ENCODE results near the gene GNA15. TPM values are rescaled to one million over a fixed set of nuclear protein-coding genes. Genes with fewer than 3 reads are reported as not detected.

The GNA15 gene
- total and polyA plus RNA-seq, 2 donors (not counting 3 experiments of a cell fraction or from before 2014, with no cell fraction given), result 0.17 TPM; not detected in 1

DNA sequence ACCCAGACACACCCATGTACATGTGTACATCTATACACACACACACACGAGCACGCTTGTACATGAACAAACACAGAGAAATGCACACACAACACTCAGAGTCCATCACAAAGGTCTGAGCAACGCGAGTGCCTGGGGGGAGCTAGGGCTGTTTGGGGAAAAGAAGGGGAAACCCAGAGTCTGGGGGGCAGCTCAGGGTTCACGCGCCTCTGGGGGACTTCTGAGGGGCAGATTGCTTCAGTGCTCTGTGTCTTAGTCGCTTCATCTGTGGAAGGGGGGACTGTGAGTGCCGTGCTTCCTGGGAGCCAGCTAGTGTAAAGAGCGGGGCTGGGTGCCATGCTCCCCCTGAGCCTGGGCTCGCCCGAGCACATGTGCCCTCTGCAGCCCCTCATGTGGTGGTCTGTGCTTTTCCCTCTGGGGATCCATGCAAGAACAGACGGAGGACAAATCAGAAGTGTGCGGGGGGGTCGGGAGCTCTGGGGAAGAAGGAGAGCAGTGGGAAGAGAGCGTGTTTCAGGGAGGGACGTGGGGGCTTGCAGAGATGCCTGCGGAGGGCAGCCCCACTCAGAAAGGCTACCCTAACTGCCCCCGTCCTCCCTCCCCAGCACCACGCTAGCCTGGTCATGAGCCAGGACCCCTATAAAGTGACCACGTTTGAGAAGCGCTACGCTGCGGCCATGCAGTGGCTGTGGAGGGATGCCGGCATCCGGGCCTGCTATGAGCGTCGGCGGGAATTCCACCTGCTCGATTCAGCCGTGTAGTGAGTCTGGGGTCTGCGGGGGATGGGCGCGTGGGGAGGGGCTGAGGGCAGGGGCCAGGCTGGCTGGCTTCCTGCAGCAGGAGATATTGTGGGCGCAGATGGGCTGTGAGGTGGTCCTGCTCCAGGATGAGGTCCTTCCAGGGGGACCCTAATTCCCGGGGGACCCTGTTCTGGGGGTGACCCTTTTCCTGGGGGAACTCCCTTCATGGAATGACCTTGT lies 14.0 kb downstream of the GNA15 start:
- TF ChIP-seq JUN (IDR thresholded peaks at IDR 0.05; ENCODE audit: borderline replicate concordance, insufficient read depth, insufficient read length, low read depth) (no peak), MYC (IDR thresholded peaks at IDR 0.05; ENCODE audit: low read depth, low read length) (no peak), EZH2 (IDR thresholded peaks at IDR 0.05; ENCODE audit: borderline replicate concordance, low read depth, low read length, severe bottlenecking) (no peak), FOS (IDR thresholded peaks at IDR 0.05; ENCODE audit: borderline replicate concordance, insufficient read depth, low read length) (no peak), POLR2AphosphoS5 (IDR thresholded peaks at IDR 0.05; ENCODE audit: insufficient read depth, low read depth, low read length) (no peak), MAX (IDR thresholded peaks at IDR 0.05; ENCODE audit: insufficient read depth, insufficient read length) (no peak), POLR2A (IDR thresholded peaks at IDR 0.05; ENCODE audit: low read depth, low read length) (no peak)
- TF ChIP-seq, protein P1, sequence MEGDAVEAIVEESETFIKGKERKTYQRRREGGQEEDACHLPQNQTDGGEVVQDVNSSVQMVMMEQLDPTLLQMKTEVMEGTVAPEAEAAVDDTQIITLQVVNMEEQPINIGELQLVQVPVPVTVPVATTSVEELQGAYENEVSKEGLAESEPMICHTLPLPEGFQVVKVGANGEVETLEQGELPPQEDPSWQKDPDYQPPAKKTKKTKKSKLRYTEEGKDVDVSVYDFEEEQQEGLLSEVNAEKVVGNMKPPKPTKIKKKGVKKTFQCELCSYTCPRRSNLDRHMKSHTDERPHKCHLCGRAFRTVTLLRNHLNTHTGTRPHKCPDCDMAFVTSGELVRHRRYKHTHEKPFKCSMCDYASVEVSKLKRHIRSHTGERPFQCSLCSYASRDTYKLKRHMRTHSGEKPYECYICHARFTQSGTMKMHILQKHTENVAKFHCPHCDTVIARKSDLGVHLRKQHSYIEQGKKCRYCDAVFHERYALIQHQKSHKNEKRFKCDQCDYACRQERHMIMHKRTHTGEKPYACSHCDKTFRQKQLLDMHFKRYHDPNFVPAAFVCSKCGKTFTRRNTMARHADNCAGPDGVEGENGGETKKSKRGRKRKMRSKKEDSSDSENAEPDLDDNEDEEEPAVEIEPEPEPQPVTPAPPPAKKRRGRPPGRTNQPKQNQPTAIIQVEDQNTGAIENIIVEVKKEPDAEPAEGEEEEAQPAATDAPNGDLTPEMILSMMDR (IDR thresholded peaks at IDR 0.05; ENCODE audit: extremely low read depth in 1 of 2, insufficient read depth in 1 of 2, low read depth in 1 of 2, low read length in 2 of 2), result no peak
- Histone ChIP-seq H3K4me1 (ENCODE audit: control insufficient read depth, extremely low read depth, insufficient read depth, low read length) (peaks cover 6% of the 10 kb centered on the region), H3K27ac (ENCODE audit: insufficient read depth, low read depth, low read length) (no peak overlapping the region), H3K4me2 (ENCODE audit: insufficient read depth, low read length) (no peak overlapping the region), H3K4me3 (replicated peaks in 1 of 3; ENCODE audit: insufficient read depth in 1 of 3, low read depth in 1 of 3, low read length in 3 of 3) (no peak overlapping the region), H3K27me3 (ENCODE audit: control insufficient read depth in 2 of 2, insufficient read depth in 2 of 2, low read length in 2 of 2) (no peaks in the 10 kb centered on the region), H2AFZ (ENCODE audit: low read depth, low read length) (no peak overlapping the region), H3K9me1 (replicated peaks; ENCODE audit: control insufficient read depth, extremely low read depth, insufficient read depth, low read length) (no peaks in the 10 kb centered on the region), H3K9ac (replicated peaks; ENCODE audit: extremely low read depth, insufficient read depth, low read length) (no peak overlapping the region), H4K20me1 (replicated peaks; ENCODE audit: control insufficient read depth, extremely low read depth, insufficient read depth, low read length) (no peaks in the 10 kb centered on the region), H3K9me3 (replicated peaks; ENCODE audit: control insufficient read depth, insufficient read depth, low read length) (no peaks in the 10 kb centered on the region), H3K36me3 (ENCODE audit: control insufficient read depth in 2 of 2, extremely low read depth in 1 of 2, insufficient read depth in 2 of 2, low read length in 2 of 2) (no peaks in the 10 kb centered on the region), H3K79me2 (ENCODE audit: control insufficient read depth, insufficient read depth, low read length) (no peaks in the 10 kb centered on the region)
- FAIRE-seq (no peak), DNase-seq (ENCODE audit: low read depth, low spot score) (no peak)
- dilution Hi-C loops (cut with MboI; ENCODE audit: extremely low pct_ligation_motif_present, low sequenced_read_pairs), result no loop called here
- ChIA-PET POLR2A (no interaction called here), CTCF (interaction anchor here (0.8 kb wide), 1 partner anchor 21 kb away, joined by 3 read pairs; no protein-coding TSS in a partner anchor)
- intact Hi-C loops (cut with micrococcal nuclease), result no loop called here
- no TSS peak for BruUV-seq (replicated peaks)

All from endothelial cell of umbilical vein (primary cell).